ENCODE results near the gene TPST2.

TPST2 gene

DNA sequence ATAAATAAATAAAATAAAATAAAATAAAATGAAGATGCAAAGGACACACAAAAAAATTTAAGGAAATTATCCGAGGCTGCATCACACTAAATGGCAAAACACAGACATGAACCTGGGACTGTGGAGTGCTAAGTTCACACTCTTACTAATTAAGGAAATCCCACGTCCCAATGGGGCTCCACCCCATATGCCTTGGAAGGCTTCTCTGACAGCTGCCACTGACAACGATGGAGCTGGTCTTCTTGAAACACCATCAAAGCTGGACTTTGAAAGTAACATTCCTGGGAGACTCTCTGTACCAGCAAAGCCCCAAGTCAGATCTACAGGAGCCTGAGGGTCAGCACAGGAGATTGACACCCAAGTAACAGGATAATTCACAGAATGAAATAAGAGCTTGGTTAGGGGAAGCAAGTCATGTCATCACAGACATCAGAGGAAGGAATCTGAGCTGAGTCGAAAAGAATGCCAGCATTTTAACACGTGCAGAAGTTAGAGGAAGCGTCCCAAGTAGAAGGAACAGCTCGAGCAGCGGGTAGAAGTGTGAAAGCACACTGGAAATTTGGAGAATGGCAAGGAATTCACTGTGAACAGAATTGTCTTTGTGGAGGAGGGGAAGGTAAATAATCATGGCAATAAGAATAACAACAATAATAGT is 13.8 kb downstream of the TPST2 start:
- no peaks in the 10 kb centered on the region for H3K36me3 ChIP-seq (ENCODE audit: insufficient read depth, low read length)
- no peak overlapping the region for H3K4me3 ChIP-seq (ENCODE audit: low read depth in 1 of 2, low read length in 2 of 2)
- peaks cover 4% of the 10 kb centered on the region for H3K79me2 ChIP-seq (ENCODE audit: insufficient read depth, low read length)
- ATAC-seq (ENCODE audit: insufficient read depth, low read depth) (no peak), DNase-seq (no peak)
- no peak overlapping the region for H3K4me2 ChIP-seq (ENCODE audit: insufficient read depth, low read length)
- no peaks in the 10 kb centered on the region for H3K9me3 ChIP-seq (ENCODE audit: insufficient read depth, low read length, severe bottlenecking)
- no peak overlapping the region for H2AFZ ChIP-seq (ENCODE audit: low read depth, low read length)
- peaks cover 8% of the 10 kb centered on the region; the same call in 1 of the 2 replicates for H4K20me1 ChIP-seq (ENCODE audit: insufficient read depth, low read length)
- H3K9ac ChIP-seq (ENCODE audit: low read depth, low read length): no peak overlapping the region
- H3K4me1 ChIP-seq (ENCODE audit: insufficient read depth, low read length): peaks cover 28% of the 10 kb centered on the region
- TF ChIP-seq, protein P1, sequence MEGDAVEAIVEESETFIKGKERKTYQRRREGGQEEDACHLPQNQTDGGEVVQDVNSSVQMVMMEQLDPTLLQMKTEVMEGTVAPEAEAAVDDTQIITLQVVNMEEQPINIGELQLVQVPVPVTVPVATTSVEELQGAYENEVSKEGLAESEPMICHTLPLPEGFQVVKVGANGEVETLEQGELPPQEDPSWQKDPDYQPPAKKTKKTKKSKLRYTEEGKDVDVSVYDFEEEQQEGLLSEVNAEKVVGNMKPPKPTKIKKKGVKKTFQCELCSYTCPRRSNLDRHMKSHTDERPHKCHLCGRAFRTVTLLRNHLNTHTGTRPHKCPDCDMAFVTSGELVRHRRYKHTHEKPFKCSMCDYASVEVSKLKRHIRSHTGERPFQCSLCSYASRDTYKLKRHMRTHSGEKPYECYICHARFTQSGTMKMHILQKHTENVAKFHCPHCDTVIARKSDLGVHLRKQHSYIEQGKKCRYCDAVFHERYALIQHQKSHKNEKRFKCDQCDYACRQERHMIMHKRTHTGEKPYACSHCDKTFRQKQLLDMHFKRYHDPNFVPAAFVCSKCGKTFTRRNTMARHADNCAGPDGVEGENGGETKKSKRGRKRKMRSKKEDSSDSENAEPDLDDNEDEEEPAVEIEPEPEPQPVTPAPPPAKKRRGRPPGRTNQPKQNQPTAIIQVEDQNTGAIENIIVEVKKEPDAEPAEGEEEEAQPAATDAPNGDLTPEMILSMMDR (IDR thresholded peaks at IDR 0.05; ENCODE audit: borderline replicate concordance, extremely low read depth, low read length, poor library complexity, severe bottlenecking): no peak
- TF ChIP-seq EZH2 (IDR thresholded peaks at IDR 0.05; ENCODE audit: borderline replicate concordance, low read depth, low read length, severe bottlenecking): no peak
- no peak overlapping the region for H3K27ac ChIP-seq (ENCODE audit: low read length)
- H3K27me3 ChIP-seq (ENCODE audit: insufficient read depth, low read length, poor library complexity): no peaks in the 10 kb centered on the region

DNA sequence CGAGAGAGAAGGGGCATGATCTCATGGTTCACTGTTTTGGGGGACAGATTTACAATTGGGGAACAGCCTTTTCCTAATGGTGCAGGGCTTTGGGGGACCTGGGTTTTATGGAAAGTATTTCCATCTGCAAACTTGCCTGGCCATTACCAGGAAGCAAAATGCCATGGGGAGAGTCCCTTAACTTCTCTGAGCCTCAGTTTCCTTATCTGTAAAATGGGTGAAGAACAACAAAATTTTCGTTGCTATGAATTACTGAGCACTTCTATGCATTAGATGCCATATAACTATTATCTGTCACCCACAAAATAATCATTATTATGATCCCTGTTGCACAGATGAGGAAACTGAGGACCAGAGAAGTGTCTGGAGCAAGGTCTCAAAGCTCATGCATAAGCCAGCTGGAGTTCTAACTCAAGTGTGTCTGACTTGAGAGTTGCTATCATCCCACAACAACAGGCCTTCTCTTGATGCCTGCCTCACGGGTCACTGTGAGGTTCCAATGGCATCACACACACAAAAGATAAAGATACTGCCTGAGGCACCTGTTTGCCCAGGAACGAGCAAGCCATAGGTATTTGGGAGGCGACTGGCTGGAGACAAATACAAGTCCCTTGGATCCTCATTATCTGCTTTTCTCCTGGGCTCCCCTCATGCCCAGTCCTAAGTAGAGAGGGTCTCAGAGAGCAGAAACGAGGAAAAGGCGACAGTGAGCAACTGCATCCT is 15.8 kb downstream of the TPST2 start:
- H3K9me3 ChIP-seq (ENCODE audit: insufficient read depth, low read length, severe bottlenecking): no peaks in the 10 kb centered on the region
- peaks cover 8% of the 10 kb centered on the region; the same call in 1 of the 2 replicates for H4K20me1 ChIP-seq (ENCODE audit: insufficient read depth, low read length)
- ATAC-seq (ENCODE audit: insufficient read depth, low read depth): no peak
- no peak overlapping the region for H2AFZ ChIP-seq (ENCODE audit: low read depth, low read length)
- no peak overlapping the region for H3K9ac ChIP-seq (ENCODE audit: low read depth, low read length)
- H3K27ac ChIP-seq (ENCODE audit: low read length): no peak overlapping the region
- H3K4me3 ChIP-seq (ENCODE audit: low read depth in 1 of 2, low read length in 2 of 2): no peak overlapping the region
- peaks cover 4% of the 10 kb centered on the region for H3K79me2 ChIP-seq (ENCODE audit: insufficient read depth, low read length)
- DNase-seq: no peak
- no peaks in the 10 kb centered on the region for H3K36me3 ChIP-seq (ENCODE audit: insufficient read depth, low read length)
- H3K4me1 ChIP-seq (ENCODE audit: insufficient read depth, low read length): peaks cover 10% of the 10 kb centered on the region
- no peak for TF ChIP-seq EZH2 (IDR thresholded peaks at IDR 0.05; ENCODE audit: borderline replicate concordance, low read depth, low read length, severe bottlenecking)
- no peaks in the 10 kb centered on the region for H3K27me3 ChIP-seq (ENCODE audit: insufficient read depth, low read length, poor library complexity)
- H3K4me2 ChIP-seq (ENCODE audit: insufficient read depth, low read length): no peak overlapping the region

DNA sequence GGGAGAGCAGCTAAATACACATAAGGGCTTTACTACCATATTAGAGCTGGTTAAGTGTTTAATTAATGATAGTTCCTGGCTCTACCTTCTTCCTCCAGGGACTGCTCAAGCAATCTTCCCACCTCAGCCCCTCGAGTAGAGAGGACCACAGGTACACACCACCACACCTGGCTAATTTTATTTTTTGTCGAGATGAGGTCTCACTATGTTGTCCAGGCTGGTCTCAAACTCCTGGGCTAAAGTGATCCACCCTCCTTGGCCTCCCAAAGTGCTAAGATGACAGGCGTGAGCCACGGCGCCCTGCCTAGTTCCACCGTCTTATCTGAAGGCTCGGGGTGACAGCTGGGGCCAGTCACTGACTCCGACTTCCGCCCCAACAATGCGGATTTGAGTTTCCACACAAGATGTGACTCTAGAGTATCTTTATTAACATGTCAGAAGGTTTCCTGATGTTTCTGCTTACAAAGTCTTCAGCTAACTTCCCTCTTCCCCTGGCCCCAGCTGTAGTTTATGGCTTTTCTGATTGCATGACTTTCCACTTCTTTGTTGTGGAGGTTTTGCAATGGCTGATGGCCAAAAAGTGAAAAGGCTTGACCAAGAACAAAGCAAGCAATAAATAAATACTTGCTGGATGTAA is 16.8 kb downstream of the TPST2 start:
- H3K4me1 ChIP-seq (ENCODE audit: insufficient read depth, low read length): no peaks in the 10 kb centered on the region
- no peak overlapping the region for H2AFZ ChIP-seq (ENCODE audit: low read depth, low read length)
- TF ChIP-seq, protein P1 (IDR thresholded peaks at IDR 0.05; ENCODE audit: borderline replicate concordance, extremely low read depth, low read length, poor library complexity, severe bottlenecking): no peak
- H3K36me3 ChIP-seq (ENCODE audit: insufficient read depth, low read length): no peaks in the 10 kb centered on the region
- H3K4me3 ChIP-seq (ENCODE audit: low read depth in 1 of 2, low read length in 2 of 2): no peak overlapping the region
- no peaks in the 10 kb centered on the region for H3K27me3 ChIP-seq (ENCODE audit: insufficient read depth, low read length, poor library complexity)
- H4K20me1 ChIP-seq (ENCODE audit: insufficient read depth, low read length): peaks cover 4% of the 10 kb centered on the region; the same call in 1 of the 2 replicates
- ATAC-seq (ENCODE audit: insufficient read depth, low read depth) (no peak), DNase-seq (no peak)
- H3K4me2 ChIP-seq (ENCODE audit: insufficient read depth, low read length): no peak overlapping the region
- H3K9me3 ChIP-seq (ENCODE audit: insufficient read depth, low read length, severe bottlenecking): no peaks in the 10 kb centered on the region
- H3K9ac ChIP-seq (ENCODE audit: low read depth, low read length): no peak overlapping the region
- no peak overlapping the region for H3K27ac ChIP-seq (ENCODE audit: low read length)
- H3K79me2 ChIP-seq (ENCODE audit: insufficient read depth, low read length): no peaks in the 10 kb centered on the region; the same call in 1 of the 2 replicates
